Body of pancreas (tissue), 4 donors: ENCODE results near the gene WDR83. TPM values are rescaled to one million over a fixed set of nuclear protein-coding genes. Genes with fewer than 3 reads are reported as not detected.
"Not testable (repeated sequence)": the region's sequence is repeated elsewhere in the genome, so short reads cannot be mapped to it uniquely, and the experiment has no call there.

Source experiments
- ATAC-seq: fragments of 150-250 bp; one replicate; pipeline ENCODE4 v1.9.1; 2016
- DNase-seq, 4 donors: peaks; one replicate each; pipeline ENCODE4 v3.0.0-alpha.2; 2019
- H3K27ac ChIP-seq, 4 donors: fragments of 200-600 bp; sonication (generic); 1 replicate in 3 of 4; 2 replicates in 1 of 4; pipeline versions ENCODE4 v1.5.1 to v1.6.1; 2016 to 2019; ENCODE audit warnings: mild to moderate bottlenecking in 1 of 4, mixed read lengths in 1 of 4, moderate library complexity in 1 of 4
- H3K27me3 ChIP-seq, 2 donors: fragments of 200-600 bp; sonication (generic); one replicate each; pipeline ENCODE4 v1.6.0; 2016; ENCODE audit warnings: mild to moderate bottlenecking in 1 of 2
- H3K36me3 ChIP-seq, 2 donors: fragments of 200-600 bp; sonication (generic); replicated peaks in 1 of 2; 2 replicates each; pipeline ENCODE4 v1.5.1; 2016; ENCODE audit warnings: low read depth in 2 of 2; ENCODE audit not compliant: insufficient read depth in 1 of 2
- H3K4me1 ChIP-seq: fragments of 200-600 bp; sonication (generic); one replicate; pipeline ENCODE4 v1.6.0; 2016
- H3K4me3 ChIP-seq, 2 donors: fragments of 200-600 bp; sonication (generic); 1 replicate in 1 of 2; 2 replicates in 1 of 2; pipeline ENCODE4 v1.5.1; 2016 to 2019
- H3K9me3 ChIP-seq, 3 donors: fragments of 200-600 bp; sonication (generic); 1 replicate in 2 of 3; 2 replicates in 1 of 3; pipeline ENCODE4 v1.5.1; 2016
- CTCF ChIP-seq, 7 experiments: fragments of 450-650 bp in 4 of 7; fragments of 200-600 bp in 3 of 7; sonication (generic) in 3 of 7; IDR thresholded peaks; one replicate each; pipeline ENCODE4 v1.5.1; 2016 to 2019; ENCODE audit warnings: antibody characterized with exemption in 7 of 7
- POLR2A ChIP-seq, 3 donors: fragments of 450-650 bp; IDR thresholded peaks; one replicate each; pipeline ENCODE4 v1.6.1; 2016; ENCODE audit warnings: antibody characterized with exemption in 3 of 3, mild to moderate bottlenecking in 2 of 3
- WGBS, 2 donors: methylation state at CpG; one replicate each; pipeline ENCODE4 v1.1.5; 2017; 5-methylcytosine and 5-hydroxymethylcytosine counted together
- intact Hi-C: fragments of 100-400 bp; cut with DNase I; formaldehyde crosslinking; loops from one replicate; pipeline ENCODE4 v1.15.1; 2023
- total RNA-seq, 2 donors: library from RNA; depleted of rRNA; stranded (reverse); fragments of >200 nt; gene quantifications; one replicate each; pipeline ENCODE4 v1.1.0, GENCODE V29; 2016

The WDR83 gene
- total RNA-seq, 2 donors from 2014 or later, result 12.5 to 37.2 TPM

DNA sequence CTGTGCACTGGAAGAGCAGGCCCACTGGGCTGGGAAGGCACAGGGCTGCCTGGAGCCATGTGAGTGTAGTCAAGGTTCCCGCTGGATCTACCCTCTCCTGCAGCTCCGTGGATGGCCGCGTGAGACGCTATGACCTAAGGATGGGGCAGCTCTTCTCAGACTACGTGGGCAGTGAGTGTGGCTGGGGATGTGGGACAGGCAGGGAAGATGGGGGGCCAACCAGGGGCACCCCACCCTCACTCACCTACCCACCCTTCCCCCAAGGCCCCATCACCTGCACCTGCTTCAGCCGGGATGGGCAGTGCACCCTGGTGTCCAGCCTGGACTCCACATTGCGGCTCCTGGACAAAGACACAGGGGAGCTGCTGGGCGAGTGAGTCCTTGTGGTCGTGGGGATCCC is 6.1 kb downstream of the WDR83 start:
- intact Hi-C loops, result no loop called here
- TF ChIP-seq POLR2A (IDR thresholded peaks at IDR 0.05) (no peak), CTCF (IDR thresholded peaks at IDR 0.05) (no peak)
- WGBS, 2 donors, result 60 to 64% methylated on average over 1 to 9 of the region's 10 CpGs
- no peaks in the 10 kb centered on the region for H3K27me3 ChIP-seq
- no peak overlapping the region for H3K27ac ChIP-seq
- no peak overlapping the region for H3K4me3 ChIP-seq
- H3K4me1 ChIP-seq, result peaks cover 30% of the 10 kb centered on the region
- ATAC-seq, result no peak
- peaks cover 4 to 20% of the 10 kb centered on the region in 2 donors for H3K36me3 ChIP-seq
- no peak for DNase-seq
- no peaks in the 10 kb centered on the region for H3K9me3 ChIP-seq

DNA sequence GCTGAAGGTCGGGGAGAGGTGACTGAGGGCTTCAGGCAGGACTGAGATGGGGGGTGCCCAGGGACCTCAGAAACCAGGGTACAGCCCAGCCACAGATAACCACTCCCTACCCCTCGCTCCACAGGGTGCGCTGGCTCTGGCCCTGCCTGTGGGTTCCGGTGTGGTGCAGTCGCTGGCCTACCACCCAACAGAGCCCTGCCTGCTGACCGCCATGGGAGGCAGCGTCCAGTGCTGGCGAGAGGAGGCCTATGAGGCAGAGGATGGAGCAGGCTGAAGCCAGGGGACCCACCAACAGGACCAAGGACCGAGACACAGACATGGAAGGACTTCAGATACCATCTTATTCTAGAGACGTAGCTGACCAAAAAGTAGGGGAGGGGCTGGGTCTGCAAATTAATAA is 8.8 kb downstream of the WDR83 start:
- Histone ChIP-seq H3K27me3 (no peaks in the 10 kb centered on the region), H3K4me3 (no peak overlapping the region), H3K9me3 (no peaks in the 10 kb centered on the region), H3K36me3 (peaks cover 12 to 26% of the 10 kb centered on the region in 2 donors), H3K4me1 (peaks cover 18% of the 10 kb centered on the region), H3K27ac (no peak overlapping the region)
- intact Hi-C loops, result no loop called here
- ATAC-seq (no peak), DNase-seq (no peak)
- no peak for TF ChIP-seq POLR2A (IDR thresholded peaks at IDR 0.05)
- TF ChIP-seq CTCF (IDR thresholded peaks at IDR 0.05), result no peak
- WGBS, 2 donors, result 81 to 90% methylated on average over 3 to 10 of the region's 10 CpGs

DNA sequence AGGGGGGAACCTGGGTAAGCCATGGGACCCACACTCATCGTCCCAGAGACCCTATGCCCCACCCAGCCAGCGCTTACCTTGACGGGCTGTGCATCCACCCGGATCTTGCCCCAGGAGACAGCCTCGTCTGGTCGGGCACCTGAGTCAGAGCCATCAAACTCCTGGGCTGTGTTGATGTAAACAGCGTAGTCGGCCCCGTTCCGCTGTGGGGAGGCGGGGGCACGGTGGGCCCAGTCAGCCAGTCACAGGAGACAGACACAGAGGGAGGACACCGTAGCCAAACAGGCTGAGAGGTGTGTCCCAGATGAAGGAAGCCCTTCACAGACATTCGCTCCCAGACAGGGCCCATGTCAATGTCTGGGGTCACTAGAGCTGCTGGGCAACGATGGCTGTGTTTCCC is 9.3 kb downstream of the WDR83 start:
- peak; percentile 7 for ATAC-seq
- intact Hi-C loops, result no loop called here
- Histone ChIP-seq H3K27me3 (no peaks in the 10 kb centered on the region), H3K27ac (no peak overlapping the region), H3K9me3 (no peaks in the 10 kb centered on the region), H3K4me3 (no peak overlapping the region), H3K36me3 (peaks cover 12 to 26% of the 10 kb centered on the region in 2 donors), H3K4me1 (peaks cover 18% of the 10 kb centered on the region)
- DNase-seq, result no peak
- no peak for TF ChIP-seq POLR2A (IDR thresholded peaks at IDR 0.05)
- TF ChIP-seq CTCF (IDR thresholded peaks at IDR 0.05), result no peak
- WGBS, 2 donors, result 84 to 85% methylated on average over 12 to 15 of the region's 15 CpGs

- Histone ChIP-seq H3K9me3 (no peaks in the 10 kb centered on the region), H3K4me3 (no peak overlapping the region), H3K4me1 (peaks cover 18% of the 10 kb centered on the region), H3K27ac (no peak overlapping the region), H3K36me3 (peaks cover 12 to 26% of the 10 kb centered on the region in 2 donors), H3K27me3 (no peaks in the 10 kb centered on the region)
- TF ChIP-seq CTCF (IDR thresholded peaks at IDR 0.05) (peak; percentile 67 to 87 (median 74)), POLR2A (IDR thresholded peaks at IDR 0.05) (no peak)
- DNase-seq (peak; percentile 82 to 88 (median 85)), ATAC-seq (peak; percentile 58)
- WGBS, 2 donors, result 13 to 55% methylated on average over 1 to 4 of the region's 4 CpGs
- intact Hi-C loops, result no loop called here
These were observed 9.8 kb downstream of the WDR83 start for GRCh38 chr19:12676384-12676792.

GRCh38 chr19:12676928-12677327 is 10.3 kb downstream of the WDR83 start:
- intact Hi-C loops, result no loop called here
- ATAC-seq, result no peak
- DNase-seq, result no peak
- Histone ChIP-seq H3K36me3 (peaks cover 12 to 26% of the 10 kb centered on the region in 2 donors), H3K27ac (no peak overlapping the region), H3K9me3 (no peaks in the 10 kb centered on the region), H3K27me3 (no peaks in the 10 kb centered on the region), H3K4me1 (peaks cover 15% of the 10 kb centered on the region), H3K4me3 (no peak overlapping the region)
- TF ChIP-seq POLR2A (IDR thresholded peaks at IDR 0.05), result no peak
- no peak for TF ChIP-seq CTCF (IDR thresholded peaks at IDR 0.05)
- 79 to 80% methylated on average over 6 to 8 of the region's 12 CpGs for WGBS, 2 donors

- ATAC-seq, H3K9me3 ChIP-seq, intact Hi-C loops, DNase-seq, H3K27ac ChIP-seq, H3K27me3 ChIP-seq, H3K4me3 ChIP-seq: not testable (repeated sequence)
- 80 to 92% methylated on average over 4 to 5 of the region's 5 CpGs for WGBS, 2 donors
- Histone ChIP-seq H3K36me3 (peaks cover 12 to 26% of the 10 kb centered on the region in 2 donors), H3K4me1 (peaks cover 17% of the 10 kb centered on the region)
These were observed 11.4 kb downstream of the WDR83 start for GRCh38 chr19:12678039-12678438.
